T follicular helper cell (primary cell): ENCODE data around the gene CAMK2G.

Experiments
- DNase-seq: peaks from one replicate; pipeline ENCODE4 v3.0.0-alpha.2; 2020; ENCODE audit warnings: low read depth

Gene CAMK2G

GRCh38 chr10:73879296-73880173 lies 5.2 kb upstream of the CAMK2G start:
- DNase-seq = peak; percentile 92

- no peak for DNase-seq
Observed at GRCh38 chr10:73878365-73878764, 4.0 kb upstream of the CAMK2G start.

DNA sequence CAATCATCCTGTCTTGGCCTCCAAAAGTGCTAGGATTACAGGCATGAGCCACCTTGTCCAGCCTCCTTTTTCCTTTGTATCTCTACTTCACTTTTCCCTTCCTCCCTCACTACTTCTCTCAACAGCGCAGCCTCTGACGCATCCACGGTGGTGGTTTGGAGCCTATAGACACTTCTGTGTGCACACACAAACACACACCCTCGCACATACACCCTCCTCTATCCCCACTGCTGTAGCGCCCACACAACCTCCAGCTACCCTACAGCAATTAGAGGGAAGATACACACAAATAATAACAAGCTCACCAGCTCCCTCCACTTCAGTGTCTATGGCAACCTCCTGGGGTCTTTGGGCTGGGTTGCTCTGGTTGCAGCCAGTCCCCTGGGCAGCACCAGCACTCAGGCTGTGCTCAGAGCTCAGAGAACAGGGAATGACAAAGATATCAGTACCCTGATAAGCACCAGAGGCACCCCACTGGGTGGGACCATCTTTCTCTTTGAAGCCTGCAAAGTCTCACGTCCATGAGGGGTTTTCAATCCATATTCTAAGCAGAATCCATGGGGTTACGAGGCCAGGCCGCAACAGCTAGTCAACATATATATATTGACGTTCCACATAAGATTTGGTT lies 3.3 kb upstream of the CAMK2G start:
- no peak for DNase-seq

DNA sequence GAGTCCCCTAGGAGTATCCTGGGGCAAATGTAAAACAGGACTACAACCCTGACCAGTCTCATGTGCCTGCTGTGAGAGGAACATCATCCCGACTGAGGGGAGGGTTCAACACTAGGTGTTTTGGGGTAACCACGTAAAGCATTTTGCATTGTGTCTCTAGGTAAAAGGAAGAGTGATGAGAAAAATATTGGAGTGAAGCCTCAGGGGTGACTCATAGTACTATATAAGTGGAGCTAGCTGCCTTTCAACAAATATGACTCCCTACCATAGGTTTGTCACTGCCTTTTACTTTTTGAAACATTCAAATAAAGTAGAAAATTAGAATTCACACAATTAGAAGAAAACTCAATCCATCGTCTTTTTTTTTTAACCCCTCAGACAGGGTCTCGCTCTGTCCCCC lies 2.6 kb upstream of the CAMK2G start:
- no peak for DNase-seq

- DNase-seq = no peak
Observed at GRCh38 chr10:73876566-73876965, 2.2 kb upstream of the CAMK2G start.

GRCh38 chr10:73876157-73876556 lies 1.8 kb upstream of the CAMK2G start:
- no peak for DNase-seq

- DNase-seq = peak; percentile 25
Observed at GRCh38 chr10:73875139-73875475, 752 bp upstream of the CAMK2G start.

GRCh38 chr10:73873838-73874215 lies 528 bp downstream of the CAMK2G start:
- no peak for DNase-seq

- no peak for DNase-seq
Observed at GRCh38 chr10:73873142-73873837, 1.1 kb downstream of the CAMK2G start.

DNA sequence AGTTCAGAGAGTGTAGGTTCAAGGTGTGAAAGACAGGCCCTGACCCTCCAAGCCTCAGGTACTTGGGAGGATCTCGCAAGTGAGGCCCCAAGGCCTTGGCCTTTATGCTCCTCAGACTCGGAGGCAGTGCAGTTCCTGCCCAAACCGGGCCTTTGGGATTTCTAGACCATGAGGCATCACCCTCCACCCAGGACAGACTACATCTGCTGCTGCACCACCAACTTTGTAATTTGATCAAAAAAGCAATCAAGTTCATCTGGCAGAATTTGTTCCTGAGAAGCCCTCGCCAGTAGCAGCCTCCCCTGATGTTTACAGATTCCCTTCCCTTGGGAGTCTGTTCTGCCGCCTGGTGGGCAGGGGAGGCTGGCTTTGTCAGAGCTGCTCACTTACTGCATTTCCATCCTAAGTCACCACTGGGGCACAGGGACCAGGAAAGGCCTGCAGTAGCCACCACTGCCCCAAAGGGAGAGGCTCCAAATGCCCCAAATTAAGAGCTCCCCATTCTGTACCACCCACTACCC lies 2.1 kb downstream of the CAMK2G start:
- no peak for DNase-seq

DNA sequence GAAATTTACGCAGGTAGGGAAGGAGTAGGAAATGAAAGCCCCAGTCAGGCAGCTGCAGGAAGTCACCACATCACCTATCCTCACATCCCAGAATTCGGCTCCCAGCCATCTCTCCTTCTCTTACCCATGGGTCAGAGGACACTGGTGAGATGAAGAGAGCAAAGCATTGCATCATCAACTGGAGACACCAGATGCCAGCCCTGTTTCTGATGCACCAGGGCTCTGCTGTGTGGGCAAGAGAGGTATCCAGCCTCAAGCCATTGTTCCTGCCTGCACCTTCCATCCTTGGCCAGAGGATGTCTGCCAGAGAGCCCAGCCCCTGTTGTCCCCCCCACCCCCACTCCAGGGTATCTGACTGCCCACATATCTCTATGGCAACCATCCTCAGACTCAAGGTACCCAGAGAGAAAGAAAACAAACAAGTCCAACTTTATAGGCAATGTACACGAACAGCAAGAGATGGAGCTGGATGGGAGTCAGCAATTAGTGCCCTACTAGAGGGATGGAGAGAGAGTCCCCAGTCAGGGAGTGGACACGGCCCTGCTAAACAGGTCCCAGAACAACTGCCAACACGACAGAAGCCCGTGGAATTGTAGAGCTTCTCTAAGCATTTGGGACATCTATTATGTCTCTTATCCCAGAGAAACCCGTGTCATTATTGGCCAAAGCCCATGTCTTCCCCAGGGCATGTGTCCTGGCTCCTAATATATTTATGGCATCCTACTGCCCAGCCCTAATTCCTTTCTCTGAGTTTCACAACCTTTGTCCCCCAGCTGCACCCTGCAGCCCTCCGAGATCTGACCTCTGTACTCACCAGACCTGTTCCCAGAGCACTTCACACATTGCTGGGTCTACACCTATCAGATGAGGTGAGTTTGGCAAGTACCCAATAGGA lies 2.8 kb downstream of the CAMK2G start:
- DNase-seq = no peak

DNA sequence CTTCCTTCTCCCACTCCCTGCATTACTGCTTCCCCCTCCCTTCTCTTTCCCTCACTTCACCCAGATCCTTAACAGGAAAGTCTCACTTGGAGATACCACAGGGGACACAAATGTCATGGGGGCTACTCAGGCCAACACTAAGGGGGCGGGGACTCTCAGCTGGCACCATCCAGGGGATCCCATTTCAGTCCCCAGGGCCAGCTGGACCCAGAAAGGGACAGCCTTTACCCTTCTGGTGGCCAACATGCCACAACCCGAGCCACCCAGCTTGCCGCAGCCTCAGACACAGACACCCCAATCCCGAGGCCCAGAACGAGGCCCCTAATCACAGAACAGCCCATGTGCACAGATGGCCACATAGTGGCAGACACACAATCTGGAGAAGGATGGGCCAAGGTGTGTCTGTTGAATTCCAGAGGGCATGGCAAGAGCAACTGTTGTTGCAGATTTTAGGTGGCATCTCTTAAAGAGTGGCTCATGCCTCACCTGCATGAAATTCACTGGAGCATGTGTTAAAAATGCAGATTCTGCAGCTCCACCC lies 5.6 kb downstream of the CAMK2G start:
- no peak for DNase-seq

- DNase-seq = no peak
Observed at GRCh38 chr10:73867871-73868631, 6.3 kb downstream of the CAMK2G start.

DNA sequence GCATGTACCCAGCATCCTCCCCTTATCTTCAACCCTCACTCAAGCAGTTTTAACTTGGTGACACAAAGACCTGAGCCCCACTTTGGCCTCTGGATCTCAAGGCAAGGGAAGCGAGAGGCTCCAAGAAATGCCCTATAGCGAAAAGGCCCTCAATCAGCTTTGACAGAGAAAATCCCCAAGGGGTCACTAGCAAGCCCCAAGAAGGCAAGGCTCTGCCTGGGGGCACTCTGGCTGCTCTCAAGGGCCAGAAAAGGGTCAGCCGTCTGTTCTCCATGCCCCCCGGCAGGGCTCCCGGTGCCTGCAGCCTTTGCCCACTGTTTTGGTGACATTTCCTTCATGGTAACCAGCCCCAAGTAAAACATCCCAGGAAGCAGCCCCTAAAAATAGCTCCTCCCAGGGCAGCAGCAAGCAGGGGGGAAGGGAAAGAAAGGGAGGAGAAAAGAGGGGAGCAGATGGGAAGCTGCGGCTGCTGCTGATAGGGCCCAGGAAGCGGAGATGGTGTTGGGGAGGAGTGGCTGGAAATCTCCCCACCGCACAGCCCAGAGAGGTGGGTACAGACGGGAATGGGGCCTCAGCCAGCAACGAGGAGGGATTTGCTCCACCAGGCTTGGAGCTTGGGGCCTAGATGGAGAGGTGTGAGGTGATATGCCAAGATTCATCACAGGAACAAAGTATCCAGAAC lies 7.1 kb downstream of the CAMK2G start:
- DNase-seq = no peak

GRCh38 chr10:73866621-73867020 lies 7.7 kb downstream of the CAMK2G start:
- DNase-seq = no peak

- peak; percentile 29 for DNase-seq
Observed at GRCh38 chr10:73865459-73866442, 8.6 kb downstream of the CAMK2G start.

DNA sequence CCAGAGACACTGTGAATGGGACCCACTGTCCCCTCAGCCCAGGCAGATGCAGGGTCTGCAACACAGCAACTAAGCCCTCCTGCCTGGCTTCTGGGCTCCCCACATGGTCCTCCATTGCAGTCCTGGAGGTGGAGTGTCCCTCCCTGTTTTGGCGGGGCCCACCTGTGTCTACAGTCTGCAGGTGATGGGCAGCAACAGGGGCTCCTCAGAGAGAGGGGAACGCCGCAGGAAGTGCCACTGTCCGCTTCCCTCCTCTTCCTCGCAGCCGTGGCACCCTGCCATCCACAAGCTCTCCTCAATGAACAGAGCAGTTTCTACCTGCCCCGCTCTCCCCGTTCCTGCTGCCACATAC lies 9.3 kb downstream of the CAMK2G start:
- no peak for DNase-seq

GRCh38 chr10:73864229-73864628 lies 10.1 kb downstream of the CAMK2G start:
- DNase-seq = no peak
